Uterus (tissue), 2 donors: ENCODE data around the gene ARL6IP5.

Experiments used
- POLR2A ChIP-seq, 2 donors: fragments of 450-650 bp; IDR thresholded peaks; one replicate each; pipeline ENCODE4 v1.6.1; 2016; ENCODE audit warnings: antibody characterized with exemption in 2 of 2, mild to moderate bottlenecking in 1 of 2, moderate library complexity in 1 of 2
- TF ChIP-seq, protein P1 (sequence below), 4 experiments: fragments of 200-600 bp in 2 of 4; fragments of 450-650 bp in 2 of 4; sonication (generic) in 2 of 4; IDR thresholded peaks; one replicate each; pipeline ENCODE4 v1.5.1; 2016 to 2019; ENCODE audit warnings: antibody characterized with exemption in 4 of 4, mild to moderate bottlenecking in 2 of 4, moderate library complexity in 1 of 4

DNA sequence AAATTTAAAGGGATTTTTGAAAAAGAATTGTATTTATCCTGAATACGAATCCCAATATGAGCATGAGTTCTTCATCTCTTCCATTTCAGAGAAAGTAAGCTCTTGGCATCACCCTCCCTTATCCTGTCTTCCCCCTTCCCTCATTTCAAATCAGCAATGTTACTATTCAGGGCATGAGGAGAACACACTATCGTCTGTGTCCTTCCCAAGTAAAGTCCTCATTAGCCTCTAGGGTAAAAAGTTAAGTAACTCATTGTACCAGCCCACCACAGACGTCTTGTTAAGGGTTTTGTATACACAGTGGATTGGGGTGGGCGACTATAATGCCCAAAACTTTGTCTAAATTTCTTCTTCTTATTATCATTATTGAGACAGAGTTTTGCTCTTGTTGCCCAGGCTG is 14.8 kb downstream of the ARL6IP5 start:
- TF ChIP-seq, protein P1, sequence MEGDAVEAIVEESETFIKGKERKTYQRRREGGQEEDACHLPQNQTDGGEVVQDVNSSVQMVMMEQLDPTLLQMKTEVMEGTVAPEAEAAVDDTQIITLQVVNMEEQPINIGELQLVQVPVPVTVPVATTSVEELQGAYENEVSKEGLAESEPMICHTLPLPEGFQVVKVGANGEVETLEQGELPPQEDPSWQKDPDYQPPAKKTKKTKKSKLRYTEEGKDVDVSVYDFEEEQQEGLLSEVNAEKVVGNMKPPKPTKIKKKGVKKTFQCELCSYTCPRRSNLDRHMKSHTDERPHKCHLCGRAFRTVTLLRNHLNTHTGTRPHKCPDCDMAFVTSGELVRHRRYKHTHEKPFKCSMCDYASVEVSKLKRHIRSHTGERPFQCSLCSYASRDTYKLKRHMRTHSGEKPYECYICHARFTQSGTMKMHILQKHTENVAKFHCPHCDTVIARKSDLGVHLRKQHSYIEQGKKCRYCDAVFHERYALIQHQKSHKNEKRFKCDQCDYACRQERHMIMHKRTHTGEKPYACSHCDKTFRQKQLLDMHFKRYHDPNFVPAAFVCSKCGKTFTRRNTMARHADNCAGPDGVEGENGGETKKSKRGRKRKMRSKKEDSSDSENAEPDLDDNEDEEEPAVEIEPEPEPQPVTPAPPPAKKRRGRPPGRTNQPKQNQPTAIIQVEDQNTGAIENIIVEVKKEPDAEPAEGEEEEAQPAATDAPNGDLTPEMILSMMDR (IDR thresholded peaks at IDR 0.05): no peak
- no peak for TF ChIP-seq POLR2A (IDR thresholded peaks at IDR 0.05)
